ENCODE data around the gene PCSK6.
"Not testable (repeated sequence)": the region's sequence is repeated elsewhere in the genome, so short reads cannot be mapped to it uniquely, and the experiment has no call there.

The PCSK6 gene

DNA sequence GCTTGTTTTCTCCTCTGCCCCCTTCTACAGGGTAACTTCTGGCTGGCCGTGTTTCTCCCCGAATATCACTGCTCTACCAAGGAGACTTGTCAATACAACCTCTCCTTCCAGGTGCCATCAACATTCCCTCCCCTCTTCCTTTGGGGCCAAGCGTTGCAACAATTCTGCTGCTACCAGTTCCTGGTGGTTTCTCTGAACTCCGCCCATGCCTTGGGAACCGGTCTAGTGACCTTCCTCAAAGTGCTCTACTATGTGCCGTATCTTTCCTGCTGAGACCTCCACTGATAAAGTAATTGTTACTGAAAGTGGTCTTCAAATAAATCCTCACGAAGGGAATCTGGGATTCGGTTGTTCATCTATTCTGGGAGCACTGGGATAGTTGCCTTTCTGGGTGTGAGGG, 26.2 kb downstream of the PCSK6 start:
- no peak for DNase-seq (ENCODE audit: low read depth in 2 of 2)

DNA sequence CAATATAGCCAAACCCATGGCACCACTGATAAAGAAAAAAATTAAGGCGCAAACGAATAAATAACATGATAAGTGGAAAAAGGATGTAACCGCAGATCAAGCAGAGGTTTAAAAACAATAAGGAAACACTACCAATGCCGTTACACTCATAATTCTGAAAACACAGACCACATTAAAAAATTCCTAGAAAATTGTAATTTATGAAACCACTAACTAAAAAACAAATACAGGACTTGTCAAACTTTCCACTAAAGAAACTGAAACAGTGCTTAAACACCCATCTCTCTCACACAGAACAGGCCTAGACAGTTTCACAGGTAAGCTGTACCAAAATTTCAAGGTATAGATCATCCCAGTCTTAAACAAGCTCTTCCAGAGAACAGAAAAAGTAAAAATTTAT, 28.4 kb downstream of the PCSK6 start:
- no peak for DNase-seq (ENCODE audit: low read depth in 2 of 2)

DNA sequence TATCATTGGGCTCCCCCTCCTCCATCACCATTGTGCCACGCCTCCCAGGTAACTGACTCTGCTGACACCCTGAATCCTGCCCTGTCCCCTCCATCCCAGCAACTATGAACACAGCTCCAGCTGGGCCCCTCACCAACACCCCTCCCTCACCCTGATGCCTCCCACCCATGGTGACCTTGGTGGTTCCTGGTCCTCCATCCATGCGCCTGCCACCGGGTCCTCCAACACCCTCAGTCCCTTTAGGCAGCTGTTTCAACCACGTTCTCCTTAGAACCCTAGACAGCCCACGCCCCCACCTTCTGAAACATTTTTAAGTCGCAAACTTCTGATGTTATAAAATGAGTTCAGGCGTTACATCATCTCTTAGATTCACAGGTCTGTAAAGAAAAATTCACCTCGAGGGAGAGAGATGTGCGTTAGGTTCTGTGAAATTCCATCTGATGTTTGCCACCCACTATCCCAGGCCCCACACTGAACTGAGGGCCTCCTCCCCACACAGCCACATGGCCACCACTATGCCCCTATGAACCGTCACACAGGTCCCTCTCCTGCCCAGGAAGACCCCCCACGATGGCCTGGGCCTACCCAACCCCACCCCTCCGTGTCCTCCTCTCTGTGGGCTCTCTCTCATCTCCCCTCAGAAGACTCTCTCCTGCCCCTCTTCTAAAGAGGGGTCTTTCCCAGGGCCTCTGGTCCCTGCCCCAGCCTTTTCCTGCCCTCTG, 29.8 kb downstream of the PCSK6 start:
- no peak for DNase-seq (ENCODE audit: low read depth in 2 of 2)

DNA sequence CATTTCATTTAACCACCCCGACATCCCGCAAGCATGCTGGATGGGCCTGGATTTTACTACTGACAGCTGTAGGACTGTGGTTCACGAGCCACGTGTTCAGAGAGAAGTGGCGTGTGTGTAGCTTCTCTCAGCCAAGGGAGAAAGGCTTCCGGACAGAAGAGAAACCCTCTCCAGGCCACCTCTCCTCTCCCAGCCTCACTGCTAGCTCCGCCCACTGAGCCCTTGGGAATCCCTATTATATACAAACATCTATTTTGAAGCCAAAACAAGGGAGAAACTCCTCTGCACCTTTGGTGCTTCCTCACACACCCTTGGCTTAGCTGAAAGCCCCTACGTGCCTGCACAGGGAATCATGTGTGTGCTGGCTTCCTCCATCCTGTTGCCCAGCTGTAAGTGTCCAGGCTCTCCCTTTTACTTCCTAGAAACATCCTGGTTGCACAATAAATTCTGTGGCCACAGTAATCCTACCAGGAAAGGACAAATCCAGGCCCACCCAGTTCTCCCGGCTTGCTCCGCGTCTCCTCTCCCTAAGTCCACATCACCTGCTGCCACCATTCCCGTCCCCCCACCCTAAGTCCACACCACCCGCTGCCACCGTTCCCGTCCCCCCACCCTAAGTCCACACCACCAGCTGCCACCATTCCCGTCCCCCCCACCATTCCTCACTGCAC, 30.5 kb downstream of the PCSK6 start:
- DNase-seq (ENCODE audit: low read depth in 2 of 2) = no peak

DNA sequence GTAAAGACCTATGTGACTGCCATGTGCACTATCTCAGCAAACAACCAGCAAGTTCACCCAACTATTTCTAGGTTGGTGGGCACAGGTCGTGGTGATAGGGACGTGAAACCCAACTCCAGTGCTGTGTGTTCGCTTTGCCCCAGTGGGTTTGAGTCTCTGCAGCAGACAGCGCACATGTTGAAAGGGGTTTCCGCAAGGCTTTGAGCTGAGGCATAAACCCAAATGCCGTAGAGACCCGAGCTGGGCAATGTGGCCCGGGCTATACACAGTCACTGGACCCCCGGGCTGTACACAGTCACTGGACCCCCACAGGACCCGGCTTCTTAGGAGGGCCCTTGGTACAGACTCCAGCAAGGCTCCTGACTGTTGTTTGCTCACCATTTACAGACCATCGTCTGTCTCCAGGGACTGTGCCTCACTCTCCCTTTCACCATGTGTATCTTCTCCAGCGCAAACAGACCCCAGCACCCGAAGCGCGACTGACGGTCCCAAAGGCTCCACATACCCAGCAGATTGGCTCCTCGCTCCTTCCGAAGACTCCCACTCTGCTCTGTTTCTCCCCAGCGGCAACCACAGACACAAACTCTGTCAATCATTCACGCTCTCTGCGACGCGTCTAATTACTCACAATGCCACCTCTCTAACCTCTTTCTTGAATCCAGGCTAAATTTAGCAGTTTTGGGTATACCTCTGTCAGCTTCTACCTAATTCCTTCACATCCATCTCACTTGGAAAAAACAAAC, 31.2 kb downstream of the PCSK6 start:
- DNase-seq (ENCODE audit: low read depth in 2 of 2) = no peak

DNA sequence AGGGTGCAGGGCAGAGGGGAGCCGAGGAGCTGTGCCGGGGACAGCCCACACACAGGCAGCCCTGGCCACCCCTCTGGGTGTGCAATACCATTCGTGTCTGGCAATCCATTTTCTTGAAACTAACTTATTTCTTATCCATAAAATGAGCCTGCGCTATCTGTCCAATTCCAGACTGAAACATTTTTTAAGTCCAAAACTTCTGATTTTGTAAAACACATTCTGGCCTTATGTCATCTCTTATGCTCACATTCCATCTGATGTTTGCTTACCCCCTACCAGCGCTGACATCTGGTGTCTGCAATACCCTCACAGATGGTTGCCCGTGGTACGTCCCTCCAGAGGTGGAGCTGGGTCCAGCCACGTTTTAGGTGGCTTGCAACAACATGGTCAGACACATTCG, 31.8 kb downstream of the PCSK6 start:
- DNase-seq (ENCODE audit: low read depth in 2 of 2) = no peak

DNA sequence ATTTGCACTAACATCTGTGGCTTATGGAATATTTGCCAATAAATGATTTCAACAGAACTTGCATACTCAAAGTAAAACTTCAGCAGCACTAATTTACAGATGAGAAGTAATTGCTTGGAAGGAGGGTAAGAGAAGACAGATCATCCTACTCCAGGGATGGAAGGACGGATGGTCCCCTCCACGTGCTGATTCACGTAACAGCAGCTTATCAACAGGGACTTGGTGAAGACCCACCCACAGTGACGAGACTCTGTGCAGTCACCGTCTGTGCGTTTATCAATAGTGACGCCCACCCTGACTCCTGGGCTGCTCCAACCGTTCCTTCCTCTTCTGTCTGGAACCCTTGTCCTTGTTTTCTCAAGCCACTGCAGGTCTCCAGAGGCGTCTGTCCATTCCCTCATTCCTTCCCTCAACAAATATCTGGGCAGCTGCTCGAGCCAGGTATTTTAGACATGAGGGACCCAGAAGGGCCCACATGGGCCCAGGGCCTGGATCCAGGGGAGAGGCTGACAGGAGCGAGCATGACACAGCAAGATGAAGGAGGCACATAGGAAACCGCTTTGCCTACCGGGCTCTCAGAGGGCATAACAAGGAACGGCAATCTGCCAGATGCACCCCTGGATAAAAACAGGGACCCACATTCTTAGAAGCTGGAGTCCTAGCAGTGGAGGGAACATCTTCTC, 33.3 kb downstream of the PCSK6 start:
- no peak for DNase-seq (ENCODE audit: low read depth in 2 of 2)

DNA sequence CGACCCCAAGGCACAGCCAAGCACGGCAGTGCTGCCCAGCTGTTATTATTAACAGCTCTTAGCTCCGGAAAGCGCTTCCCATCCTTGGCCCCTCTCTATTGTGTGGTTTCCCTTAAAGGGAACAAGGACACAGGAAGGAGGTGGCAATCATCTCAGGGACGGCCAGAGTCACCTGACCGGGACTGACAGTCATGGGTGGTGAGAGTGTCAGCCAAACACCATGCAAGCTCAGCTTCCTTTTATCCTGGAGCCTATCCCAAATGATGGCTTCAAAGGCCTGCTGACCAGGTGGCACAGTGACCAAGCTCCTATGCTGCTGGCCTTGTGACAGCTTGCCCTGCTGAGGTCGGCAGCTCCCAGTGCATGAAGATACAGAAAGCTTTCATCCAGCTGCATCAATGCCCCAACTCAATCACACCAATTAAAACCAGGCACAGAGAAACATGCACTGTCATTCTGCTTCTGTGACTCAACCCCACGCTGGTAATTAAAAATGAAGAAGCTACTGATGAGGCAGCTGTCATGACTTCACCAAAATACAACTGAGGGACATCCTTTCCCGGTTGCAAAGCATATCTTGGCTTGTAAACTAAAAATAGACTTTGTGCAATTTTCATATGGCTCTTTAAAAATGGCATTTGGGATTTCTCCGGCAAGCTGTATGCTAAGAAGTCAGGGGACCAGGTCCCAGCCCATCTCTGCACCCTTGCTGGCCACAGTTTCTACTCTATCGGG, 34.0 kb downstream of the PCSK6 start:
- DNase-seq (ENCODE audit: low read depth in 2 of 2) = no peak

DNA sequence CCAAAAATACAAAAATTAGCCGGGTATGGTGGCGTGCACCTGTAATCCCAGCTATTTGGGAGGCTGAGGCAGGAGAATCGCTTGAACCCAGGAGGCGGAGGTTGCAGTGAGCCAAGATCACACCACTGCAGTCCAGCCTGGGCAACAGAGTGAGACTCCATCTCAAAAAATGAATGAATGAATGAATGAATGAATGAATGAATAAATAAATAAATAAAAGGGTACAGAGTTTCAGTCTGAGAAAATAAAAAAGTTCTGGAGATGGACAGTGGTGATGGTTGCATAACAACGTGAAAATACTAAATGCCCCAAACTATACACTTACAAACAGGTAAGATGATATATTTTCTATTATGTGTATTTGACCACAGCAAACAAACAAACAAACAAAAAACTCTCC, 34.7 kb downstream of the PCSK6 start:
- DNase-seq (ENCODE audit: low read depth in 2 of 2) = not testable (repeated sequence)

DNA sequence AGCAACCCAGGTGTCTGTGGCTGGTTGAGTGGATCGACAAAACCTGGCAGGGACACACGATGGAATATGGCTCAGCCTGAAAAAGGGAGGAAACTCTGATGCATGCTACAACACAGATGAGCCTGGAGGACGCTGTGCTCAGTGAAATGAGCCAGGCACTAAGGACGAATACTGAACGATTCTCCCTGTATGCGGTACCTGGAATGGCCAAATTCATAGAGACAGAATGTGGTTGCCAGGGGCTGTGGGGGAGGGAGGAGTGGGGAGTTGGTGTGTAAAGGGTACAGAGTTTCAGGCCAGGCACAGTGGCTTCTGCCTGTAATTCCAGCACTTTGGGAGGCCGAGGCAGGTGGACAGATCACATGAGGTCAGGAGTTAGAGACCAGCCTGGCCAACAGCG, 35.1 kb downstream of the PCSK6 start:
- no peak for DNase-seq (ENCODE audit: low read depth in 2 of 2)

DNA sequence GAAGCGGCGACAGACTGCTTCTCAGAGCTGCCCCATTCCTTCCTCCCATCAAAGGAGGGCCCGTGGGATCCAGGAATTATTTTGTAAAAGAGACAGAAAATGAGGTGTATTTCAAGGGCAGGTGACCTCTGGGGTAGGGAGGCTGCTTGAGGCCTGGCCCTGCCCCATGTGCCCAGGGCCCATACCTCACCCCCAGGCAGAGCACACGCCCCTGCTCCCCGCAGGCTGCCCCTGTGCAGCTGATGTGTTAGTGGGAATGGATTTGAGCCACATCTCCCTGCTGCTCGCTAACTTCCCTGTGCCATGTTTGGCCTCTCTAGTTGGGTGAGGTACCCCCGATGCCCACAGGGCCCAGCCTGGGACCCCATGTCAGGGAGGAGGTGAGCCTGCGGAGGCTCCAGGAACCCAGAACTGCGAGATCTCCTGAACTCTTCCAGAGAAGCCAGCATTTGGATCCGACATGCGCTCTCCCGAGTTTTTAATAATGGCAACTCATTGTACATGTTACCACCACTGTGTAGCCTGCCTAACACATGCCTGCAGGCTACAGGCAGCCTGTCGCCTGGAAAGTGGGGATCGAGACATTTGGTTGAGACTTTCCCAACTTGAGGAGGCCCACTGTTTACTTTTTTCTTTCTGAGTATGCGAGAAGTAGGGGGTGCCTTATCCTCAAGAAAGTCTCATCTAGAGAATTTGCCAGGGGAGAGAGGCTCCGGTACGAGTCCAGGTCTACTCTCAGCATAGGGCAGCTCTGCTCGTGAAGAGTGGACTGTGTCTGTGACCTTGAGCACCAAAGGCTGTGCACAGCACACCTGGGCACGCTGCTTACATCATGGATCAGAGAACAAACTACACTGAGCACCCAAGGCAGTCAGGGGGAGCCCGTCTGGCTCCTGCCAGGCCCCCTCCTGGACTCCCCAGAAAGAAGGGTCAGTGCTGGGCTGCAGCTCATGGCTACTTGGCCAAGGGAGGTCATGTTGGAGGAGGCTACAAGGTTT, 36.1 kb downstream of the PCSK6 start:
- DNase-seq (ENCODE audit: low read depth in 2 of 2) = no peak

DNA sequence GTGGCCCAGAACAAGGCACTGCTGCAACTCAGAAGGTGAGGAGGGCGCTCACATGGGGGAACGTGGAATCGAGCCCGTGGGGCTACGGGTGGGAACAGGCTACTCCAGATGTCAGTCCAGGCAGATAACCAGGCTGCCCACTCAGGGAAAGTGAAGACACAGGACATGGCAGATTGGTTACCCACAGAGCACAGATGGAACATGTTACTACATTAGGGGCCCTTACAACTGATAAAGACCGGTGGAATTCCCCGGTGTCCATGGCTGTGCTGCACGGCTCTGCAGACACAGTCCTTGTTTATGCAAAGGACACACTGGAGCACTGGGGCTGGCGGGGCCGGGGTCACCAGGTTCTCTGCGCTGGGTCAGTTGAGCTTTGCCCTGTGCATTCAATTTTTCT, 36.9 kb downstream of the PCSK6 start:
- DNase-seq (ENCODE audit: low read depth in 2 of 2) = no peak

DNA sequence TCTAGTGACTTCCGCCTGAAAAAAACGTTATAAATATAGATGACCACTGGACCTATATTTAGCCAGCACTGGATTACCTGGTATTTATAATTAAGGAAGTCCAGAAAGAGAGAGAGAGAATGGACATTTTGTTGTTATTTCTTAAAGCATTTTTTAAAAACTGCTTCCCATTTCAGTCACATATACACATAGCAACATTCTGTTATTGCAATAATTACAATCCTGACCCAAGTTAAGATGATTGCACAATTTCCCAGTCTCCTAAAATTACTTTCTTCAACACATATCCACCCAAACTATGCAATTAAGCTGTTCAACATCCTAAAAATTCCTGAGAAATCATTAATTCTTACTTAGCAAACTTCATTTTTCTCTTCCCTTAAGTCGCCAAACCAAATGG, 37.7 kb downstream of the PCSK6 start:
- no peak for DNase-seq (ENCODE audit: low read depth in 2 of 2)

DNA sequence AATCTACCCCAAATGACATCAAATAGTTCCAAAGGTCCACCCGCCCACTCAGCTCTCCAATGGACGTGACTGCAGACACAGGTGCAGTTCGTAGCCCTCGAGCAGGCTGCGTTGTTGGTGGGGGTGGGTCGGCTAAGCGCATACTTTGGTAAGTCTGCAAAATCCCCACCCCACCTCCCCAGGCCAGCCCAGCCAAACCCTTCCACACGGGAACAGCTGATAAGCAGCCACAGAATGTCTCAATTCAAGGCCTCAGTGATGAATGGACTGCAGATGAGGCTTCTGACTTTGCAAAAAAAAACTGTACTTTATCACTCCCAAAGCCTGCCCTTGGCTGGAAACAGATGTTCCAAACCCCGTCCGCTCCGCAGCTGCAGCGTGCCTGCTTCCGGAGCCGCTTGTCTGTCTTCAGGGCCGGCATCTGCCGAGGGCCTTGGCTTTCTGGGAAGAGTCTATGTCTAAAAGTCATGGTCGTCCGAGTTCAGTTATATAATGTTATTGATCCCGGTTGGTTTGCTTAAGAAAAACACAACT, 38.2 kb downstream of the PCSK6 start:
- DNase-seq (ENCODE audit: low read depth in 2 of 2) = no peak

DNA sequence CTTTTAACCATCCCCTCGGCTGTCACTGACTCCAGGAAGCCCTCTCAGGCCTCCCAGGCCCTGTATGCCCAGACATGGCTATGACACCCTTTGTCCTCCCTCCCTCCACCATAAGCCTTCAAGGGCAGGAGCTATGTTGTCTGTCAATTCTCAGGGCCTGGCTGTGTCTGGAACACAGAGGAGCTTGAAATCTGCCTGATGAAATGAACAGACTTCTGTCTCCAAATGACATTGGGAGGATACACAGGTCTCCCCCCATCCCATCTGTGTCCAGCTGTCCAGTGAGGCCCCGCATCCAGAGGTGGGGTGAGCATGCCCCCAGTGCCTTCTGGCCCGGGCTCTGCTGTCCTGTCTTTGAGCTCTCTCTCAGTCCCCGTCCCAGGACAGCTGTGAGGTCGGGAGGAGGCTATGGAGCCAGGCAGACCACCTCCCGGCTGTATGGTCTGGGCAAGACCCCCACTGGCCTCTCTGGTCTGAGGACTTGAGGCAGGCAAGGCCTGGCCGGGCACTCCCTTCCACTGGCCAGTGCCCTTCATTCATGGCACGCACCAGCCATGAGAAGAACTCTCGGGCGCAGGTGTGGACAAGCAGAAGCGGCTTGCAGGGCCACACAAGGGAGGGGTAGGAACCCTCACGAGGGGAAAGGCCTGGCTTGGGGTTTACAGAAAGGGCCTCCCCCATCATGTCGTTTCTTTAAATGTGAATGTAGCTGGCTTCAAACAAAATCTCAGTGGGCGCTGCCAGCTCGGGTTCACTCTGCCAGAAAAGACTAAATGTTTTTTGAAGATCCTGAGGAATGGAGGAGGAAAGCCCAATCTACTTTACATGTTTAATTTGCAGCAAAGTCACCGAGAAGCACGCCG, 38.9 kb downstream of the PCSK6 start:
- DNase-seq (ENCODE audit: low read depth in 2 of 2) = no peak

DNA sequence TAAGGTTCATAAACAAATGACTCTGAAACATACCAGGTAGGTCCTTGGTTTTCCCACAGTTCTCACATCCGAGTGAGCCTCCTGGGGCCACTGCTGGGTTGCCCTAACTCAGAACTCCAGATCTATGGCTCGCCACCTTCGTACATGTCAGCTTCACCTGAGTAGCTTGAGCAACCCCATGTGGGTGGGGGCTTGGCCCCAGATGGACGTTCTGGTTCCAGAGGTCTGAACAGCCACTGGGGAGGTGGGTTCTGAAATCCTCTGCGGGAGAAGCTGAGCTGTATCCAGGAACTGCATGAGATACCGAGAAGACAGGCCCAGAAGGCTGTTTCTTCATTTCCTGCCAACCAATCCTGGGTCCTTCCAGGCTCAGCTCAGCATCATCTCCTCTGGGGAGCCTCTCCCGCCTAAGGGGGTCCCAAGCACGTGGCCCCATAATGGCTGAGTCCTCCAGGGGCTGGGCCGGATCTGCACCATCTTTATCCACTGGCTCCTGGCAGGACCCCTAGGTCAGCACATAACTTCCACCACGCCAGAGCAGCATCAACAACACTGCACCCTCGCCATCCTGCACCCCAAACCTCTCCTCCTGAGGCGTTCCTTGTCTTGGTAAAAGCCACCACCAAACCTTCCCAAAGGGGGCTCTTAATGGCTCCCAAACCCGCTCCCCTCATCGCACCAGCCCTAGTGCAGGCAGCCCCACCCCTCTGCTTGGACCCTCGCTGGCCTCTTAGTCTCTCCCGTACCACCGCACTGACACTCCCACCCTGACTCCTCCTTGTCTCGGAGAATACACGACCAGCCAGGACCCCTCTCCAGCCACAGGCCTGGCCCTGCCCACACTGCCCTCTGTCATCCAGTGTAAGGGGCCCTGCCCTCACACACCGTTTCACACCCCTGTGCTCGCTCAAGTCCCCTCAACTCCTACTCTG, 39.8 kb downstream of the PCSK6 start:
- no peak for DNase-seq (ENCODE audit: low read depth in 2 of 2)

DNA sequence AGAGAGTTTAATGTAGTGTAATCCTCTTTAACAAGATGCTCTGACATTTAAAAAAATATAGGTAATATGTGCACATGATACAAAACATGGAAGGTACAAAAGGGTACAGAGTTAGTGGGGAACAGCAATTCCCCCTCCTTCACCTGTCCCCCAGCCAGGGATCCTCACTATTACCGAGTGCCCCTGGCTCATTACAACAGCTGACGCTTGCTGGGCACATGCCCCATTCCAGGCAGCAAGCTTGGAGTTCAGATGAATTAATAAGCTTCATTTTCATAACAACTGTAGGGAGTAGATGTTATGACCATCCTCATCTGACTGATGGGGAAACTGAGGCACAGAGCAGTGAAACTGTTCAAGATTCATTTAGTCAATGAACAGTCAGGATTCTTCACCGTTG, 41.2 kb downstream of the PCSK6 start:
- DNase-seq (ENCODE audit: low read depth in 2 of 2) = no peak

DNA sequence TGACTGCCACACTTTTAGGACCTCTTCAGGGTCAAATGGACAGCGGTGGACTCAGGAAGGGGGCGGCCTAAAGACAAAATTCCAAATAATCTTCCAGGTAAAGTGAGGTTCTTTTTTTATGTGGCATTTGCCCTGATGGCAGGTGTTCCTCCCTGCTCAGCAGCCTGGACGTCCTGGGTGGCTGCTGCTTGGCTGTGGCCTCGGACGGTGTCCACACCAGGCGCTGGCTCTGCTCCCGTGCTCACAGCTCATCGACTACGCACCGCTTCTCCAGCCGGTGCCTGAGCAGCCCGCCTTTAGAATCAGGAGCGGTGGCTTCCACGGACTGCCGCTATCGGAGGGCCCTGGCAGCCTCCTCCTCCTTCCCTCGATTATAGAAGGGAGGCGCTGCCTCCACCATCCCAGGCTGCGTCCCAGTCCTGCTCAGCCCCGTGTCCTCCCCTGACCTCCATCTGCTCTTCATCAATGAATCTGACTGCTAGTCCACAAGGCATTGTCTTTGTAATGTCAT, 41.9 kb downstream of the PCSK6 start:
- DNase-seq (ENCODE audit: low read depth in 2 of 2) = no peak
